Activated CD4-positive, alpha-beta T cell treated with anti-CD3 and anti-CD28 coated beads, Interleukin-2, amount 50 U/mL, for 16 hours (primary cell): Measurements from ENCODE around the gene TRAPPC1.
A peak's percentile ranks its signal among the peaks of the same experiment; 100 is the strongest.
"Not testable (repeated sequence)": the region's sequence is repeated elsewhere in the genome, so short reads cannot be mapped to it uniquely, and the experiment has no call there.

Source experiments
- DNase-seq: peaks from one replicate; pipeline ENCODE4 v3.0.0-alpha.2; 2020

Gene TRAPPC1

GRCh38 chr17:7931709-7932482, at the start of gene TRAPPC1, which contains the start of gene CNTROB:
TSS of gene TRAPPC1 (minus strand) at chr17:7931946. CDS start at chr17:7931829, 117 bp downstream.
TSS of gene CNTROB (plus strand) at chr17:7932206. CDS start at chr17:7933080, 874 bp downstream.
- DNase-seq = peak; percentile 100

- DNase-seq = peak; percentile 27
These were observed 46.1 kb upstream of the TRAPPC1 start for GRCh38 chr17:7977805-7978204.

GRCh38 chr17:7977039-7977438, 45.3 kb upstream of the TRAPPC1 start:
- no peak for DNase-seq

- DNase-seq = no peak
These were observed 42.9 kb upstream of the TRAPPC1 start for GRCh38 chr17:7974638-7975131.

GRCh38 chr17:7972131-7972785, 40.5 kb upstream of the TRAPPC1 start:
- DNase-seq = no peak

GRCh38 chr17:7971651-7972050, 39.9 kb upstream of the TRAPPC1 start:
- no peak for DNase-seq

- DNase-seq = no peak
These were observed 37.7 kb upstream of the TRAPPC1 start for GRCh38 chr17:7969433-7969832.

GRCh38 chr17:7967751-7968150, 36.0 kb upstream of the TRAPPC1 start:
- DNase-seq = no peak

- DNase-seq = no peak
These were observed 29.7 kb upstream of the TRAPPC1 start for GRCh38 chr17:7961421-7961820.

GRCh38 chr17:7959503-7960253, 27.9 kb upstream of the TRAPPC1 start:
- no peak for DNase-seq

- DNase-seq = no peak
These were observed 24.7 kb upstream of the TRAPPC1 start for GRCh38 chr17:7956228-7956965.

- no peak for DNase-seq
These were observed 23.9 kb upstream of the TRAPPC1 start for GRCh38 chr17:7955414-7956227.

GRCh38 chr17:7953266-7953665, 21.5 kb upstream of the TRAPPC1 start:
- DNase-seq = not testable (repeated sequence)

- DNase-seq = peak; percentile 86
These were observed 19.5 kb upstream of the TRAPPC1 start for GRCh38 chr17:7951143-7951792.

GRCh38 chr17:7950578-7950977, 18.8 kb upstream of the TRAPPC1 start:
- DNase-seq = no peak

- no peak for DNase-seq
These were observed 15.9 kb upstream of the TRAPPC1 start for GRCh38 chr17:7947651-7948050.

- DNase-seq = no peak
These were observed 14.7 kb upstream of the TRAPPC1 start for GRCh38 chr17:7946441-7946840.

- DNase-seq = no peak
These were observed 13.9 kb upstream of the TRAPPC1 start for GRCh38 chr17:7945651-7946050.

GRCh38 chr17:7944326-7944725, 12.6 kb upstream of the TRAPPC1 start:
- no peak for DNase-seq

- no peak for DNase-seq
These were observed 11.5 kb upstream of the TRAPPC1 start for GRCh38 chr17:7943291-7943690.

GRCh38 chr17:7940743-7941142, 9.0 kb upstream of the TRAPPC1 start:
- DNase-seq = no peak
